Suprapubic skin (tissue), 4 donors: Measurements from ENCODE around the gene PPP1R9B. TPM values are rescaled to one million over a fixed set of nuclear protein-coding genes. Genes with fewer than 3 reads are reported as not detected.

Experiments
- DNase-seq, 2 donors: peaks; one replicate each; pipeline ENCODE4 v3.0.0-alpha.2; 2019; ENCODE audit warnings: low spot score in 2 of 2
- H3K27ac ChIP-seq: fragments of 200-600 bp; sonication (generic); one replicate; pipeline ENCODE4 v1.5.1; 2019
- H3K27me3 ChIP-seq: fragments of 200-600 bp; sonication (generic); one replicate; pipeline ENCODE4 v1.5.1; 2019
- H3K36me3 ChIP-seq: fragments of 200-600 bp; sonication (generic); one replicate; pipeline ENCODE4 v1.5.1; 2019
- H3K4me1 ChIP-seq: fragments of 200-600 bp; sonication (generic); one replicate; pipeline ENCODE4 v1.5.1; 2019
- H3K4me3 ChIP-seq: fragments of 200-600 bp; sonication (generic); one replicate; pipeline ENCODE4 v1.5.1; 2019; ENCODE audit warnings: mild to moderate bottlenecking
- H3K9me3 ChIP-seq: fragments of 200-600 bp; sonication (generic); one replicate; pipeline ENCODE4 v1.5.1; 2019
- EP300 ChIP-seq: sonication (generic); formaldehyde crosslinking; IDR thresholded peaks from one replicate; pipeline ENCODE4 v1.6.1; 2017; ENCODE audit warnings: antibody characterized with exemption
- POLR2A ChIP-seq, 2 donors: fragments of 450-650 bp; IDR thresholded peaks; one replicate each; pipeline ENCODE4 v1.6.1; 2017; ENCODE audit warnings: antibody characterized with exemption in 2 of 2, mild to moderate bottlenecking in 2 of 2, moderate library complexity in 2 of 2
- POLR2AphosphoS5 ChIP-seq, 3 donors: sonication (generic); formaldehyde crosslinking; IDR thresholded peaks; one replicate each; pipeline ENCODE4 v1.6.1; 2017; ENCODE audit warnings: antibody characterized with exemption in 3 of 3
- WGBS: methylation state at CpG from one replicate; pipeline ENCODE4 v1.1.5; 2018; 5-methylcytosine and 5-hydroxymethylcytosine counted together
- total RNA-seq, 4 donors: library from RNA; depleted of rRNA; stranded (reverse); fragments of >200 nt; gene quantifications; one replicate each; pipeline ENCODE4 v1.1.0, GENCODE V29; 2016
- TF ChIP-seq, protein P1 (sequence below), 2 donors: fragments of 200-600 bp in 1 of 2; fragments of 450-650 bp in 1 of 2; sonication (generic) in 1 of 2; IDR thresholded peaks; one replicate each; pipeline ENCODE4 v1.5.1; 2016 to 2019; ENCODE audit warnings: antibody characterized with exemption in 2 of 2, mild to moderate bottlenecking in 1 of 2, moderate library complexity in 1 of 2

The PPP1R9B gene
- total RNA-seq, 4 donors from 2014 or later = 21.5 to 26.2 (median 23.7) TPM

- WGBS = 56% methylated on average over 4 of the region's 4 CpGs
- H3K9me3 ChIP-seq = no peaks in the 10 kb centered on the region
- no peak overlapping the region for H3K4me3 ChIP-seq
- H3K27me3 ChIP-seq = no peaks in the 10 kb centered on the region
- no peak for DNase-seq
- TF ChIP-seq, protein P1, sequence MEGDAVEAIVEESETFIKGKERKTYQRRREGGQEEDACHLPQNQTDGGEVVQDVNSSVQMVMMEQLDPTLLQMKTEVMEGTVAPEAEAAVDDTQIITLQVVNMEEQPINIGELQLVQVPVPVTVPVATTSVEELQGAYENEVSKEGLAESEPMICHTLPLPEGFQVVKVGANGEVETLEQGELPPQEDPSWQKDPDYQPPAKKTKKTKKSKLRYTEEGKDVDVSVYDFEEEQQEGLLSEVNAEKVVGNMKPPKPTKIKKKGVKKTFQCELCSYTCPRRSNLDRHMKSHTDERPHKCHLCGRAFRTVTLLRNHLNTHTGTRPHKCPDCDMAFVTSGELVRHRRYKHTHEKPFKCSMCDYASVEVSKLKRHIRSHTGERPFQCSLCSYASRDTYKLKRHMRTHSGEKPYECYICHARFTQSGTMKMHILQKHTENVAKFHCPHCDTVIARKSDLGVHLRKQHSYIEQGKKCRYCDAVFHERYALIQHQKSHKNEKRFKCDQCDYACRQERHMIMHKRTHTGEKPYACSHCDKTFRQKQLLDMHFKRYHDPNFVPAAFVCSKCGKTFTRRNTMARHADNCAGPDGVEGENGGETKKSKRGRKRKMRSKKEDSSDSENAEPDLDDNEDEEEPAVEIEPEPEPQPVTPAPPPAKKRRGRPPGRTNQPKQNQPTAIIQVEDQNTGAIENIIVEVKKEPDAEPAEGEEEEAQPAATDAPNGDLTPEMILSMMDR (IDR thresholded peaks at IDR 0.05) = no peak
- TF ChIP-seq POLR2AphosphoS5 (IDR thresholded peaks at IDR 0.05) = no peak
- no peak for TF ChIP-seq EP300
- no peak for TF ChIP-seq POLR2A (IDR thresholded peaks at IDR 0.05)
- H3K36me3 ChIP-seq = no peaks in the 10 kb centered on the region
- H3K4me1 ChIP-seq = peaks cover 51% of the 10 kb centered on the region
- no peak overlapping the region for H3K27ac ChIP-seq
Observed at GRCh38 chr17:50157891-50158290, 7.4 kb upstream of the PPP1R9B start.

DNA sequence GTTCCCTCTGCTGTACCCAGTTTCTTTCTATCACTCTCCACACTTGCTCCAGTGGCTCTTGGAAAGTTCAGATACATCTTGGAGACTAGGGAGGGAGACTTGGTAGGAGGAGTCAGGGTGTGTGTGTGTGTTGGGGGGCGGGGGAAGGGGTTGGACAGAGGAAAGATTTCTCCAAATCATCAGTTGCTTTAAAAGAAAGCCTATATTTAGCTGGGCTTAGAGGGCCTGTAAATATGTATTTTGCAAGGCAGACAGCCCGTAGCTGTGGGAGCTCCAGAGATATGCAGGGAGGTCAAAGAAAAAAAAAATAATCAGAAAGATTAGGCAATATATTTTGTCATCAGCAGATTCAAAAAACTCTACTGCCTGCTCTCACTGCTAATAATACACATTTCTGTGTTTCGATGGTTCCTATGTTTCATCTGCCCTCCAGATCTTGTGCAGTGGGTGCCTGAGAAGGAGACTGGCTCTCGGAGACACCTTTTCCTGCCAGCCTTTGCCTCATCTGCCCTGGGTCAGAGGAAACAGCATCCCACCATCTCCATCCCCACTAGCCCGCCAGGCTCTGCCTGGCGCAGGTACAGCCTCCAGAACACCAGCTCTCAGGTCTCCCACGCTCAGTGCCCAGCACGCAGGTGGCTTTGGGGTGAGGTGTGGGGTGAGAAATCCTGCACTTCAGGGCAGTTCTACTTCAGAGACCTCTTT lies 4.8 kb upstream of the PPP1R9B start:
- no peak for DNase-seq
- no peaks in the 10 kb centered on the region for H3K9me3 ChIP-seq
- H3K27ac ChIP-seq = peak overlapping the region; percentile 81
- H3K27me3 ChIP-seq = no peaks in the 10 kb centered on the region
- WGBS = 65% methylated on average over 8 of the region's 8 CpGs
- no peaks in the 10 kb centered on the region for H3K36me3 ChIP-seq
- TF ChIP-seq POLR2AphosphoS5 (IDR thresholded peaks at IDR 0.05) (no peak), EP300 (no peak), POLR2A (IDR thresholded peaks at IDR 0.05) (no peak)
- TF ChIP-seq, protein P1 (IDR thresholded peaks at IDR 0.05) = no peak
- peaks cover 55% of the 10 kb centered on the region for H3K4me1 ChIP-seq
- H3K4me3 ChIP-seq = no peak overlapping the region

DNA sequence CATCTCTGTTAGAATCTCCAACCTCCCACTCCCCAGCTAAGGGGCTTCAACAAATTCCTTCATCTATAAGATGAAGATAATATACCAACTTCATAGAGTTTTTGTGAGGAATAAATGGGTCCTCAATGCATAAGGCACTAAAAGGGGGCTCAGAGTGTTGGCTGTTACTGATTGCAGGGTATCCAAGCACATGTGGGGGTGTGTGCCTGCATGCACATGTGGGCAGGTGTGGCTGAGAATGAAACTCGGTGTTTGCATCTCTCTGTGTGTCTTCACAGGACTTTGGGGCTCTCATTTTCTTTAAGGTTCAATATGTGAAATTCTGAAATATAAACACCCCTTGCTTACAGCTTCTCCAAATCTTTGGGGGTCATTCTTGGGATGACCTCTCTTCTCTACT lies 4.1 kb upstream of the PPP1R9B start:
- peak overlapping the region; percentile 81 for H3K27ac ChIP-seq
- WGBS = 21% methylated on average over 1 of the region's 1 CpG

DNA sequence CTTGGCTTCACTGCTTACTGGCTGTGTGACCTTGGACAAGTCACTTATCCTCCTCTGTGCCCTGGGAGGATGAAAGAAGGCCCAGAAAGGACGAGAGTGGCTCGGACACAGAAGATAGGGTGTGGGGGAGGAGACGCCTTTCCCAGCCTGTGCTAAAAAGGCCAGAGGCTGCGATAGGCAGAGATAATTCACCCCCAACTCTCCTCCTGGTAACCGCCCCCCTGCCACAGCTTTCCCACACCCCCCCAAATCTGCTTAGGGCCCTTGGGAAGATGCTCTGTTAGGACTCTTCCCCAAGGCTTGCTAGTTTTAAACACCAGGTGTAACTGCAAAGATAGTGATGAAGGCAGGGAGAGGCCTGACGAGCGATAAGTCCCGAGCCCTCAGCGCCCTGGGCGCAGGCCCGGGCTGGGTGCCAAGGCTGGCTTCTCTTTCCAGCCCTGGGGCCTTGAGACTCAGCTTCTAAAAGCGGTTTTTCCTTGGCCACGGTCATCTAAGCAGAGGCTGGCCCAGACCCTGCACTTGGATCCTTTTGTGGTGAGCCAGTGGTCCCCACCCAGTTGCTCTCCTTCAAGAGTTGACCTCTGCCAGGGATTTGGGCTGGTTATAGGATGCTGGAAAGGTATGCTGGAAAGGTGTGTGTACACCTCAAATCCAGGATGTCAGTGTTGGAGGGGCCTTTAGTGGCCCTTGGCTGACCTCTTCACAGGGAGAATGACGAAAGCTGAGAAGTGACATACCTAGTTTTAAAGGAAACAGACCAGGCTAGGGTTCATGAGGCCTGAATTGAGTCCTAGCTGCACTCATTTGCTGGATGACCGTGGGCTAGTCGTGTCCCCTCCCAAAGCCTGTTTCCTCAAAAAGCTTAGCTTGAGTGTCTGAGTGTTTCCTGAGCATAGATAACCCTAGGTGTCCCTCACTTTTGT lies 3.4 kb upstream of the PPP1R9B start:
- Histone ChIP-seq H3K4me1 (peaks cover 65% of the 10 kb centered on the region), H3K27ac (peak overlapping the region; percentile 21), H3K27me3 (no peaks in the 10 kb centered on the region), H3K4me3 (no peak overlapping the region), H3K9me3 (no peaks in the 10 kb centered on the region), H3K36me3 (no peaks in the 10 kb centered on the region)
- TF ChIP-seq, protein P1 (IDR thresholded peaks at IDR 0.05) = no peak
- TF ChIP-seq POLR2AphosphoS5 (IDR thresholded peaks at IDR 0.05) (no peak), POLR2A (IDR thresholded peaks at IDR 0.05) (no peak), EP300 (no peak)
- no peak for DNase-seq
- WGBS = 32% methylated on average over 16 of the region's 16 CpGs

More for the DNA sequence above, 4.1 kb upstream of the PPP1R9B start:
- no peaks in the 10 kb centered on the region for H3K36me3 ChIP-seq
- H3K9me3 ChIP-seq = no peaks in the 10 kb centered on the region
- no peaks in the 10 kb centered on the region for H3K27me3 ChIP-seq
- H3K4me1 ChIP-seq = peaks cover 58% of the 10 kb centered on the region
- H3K4me3 ChIP-seq = no peak overlapping the region
- DNase-seq = no peak
- no peak for TF ChIP-seq POLR2A (IDR thresholded peaks at IDR 0.05)
- TF ChIP-seq POLR2AphosphoS5 (IDR thresholded peaks at IDR 0.05) = no peak
- TF ChIP-seq, protein P1 (IDR thresholded peaks at IDR 0.05) = no peak
- TF ChIP-seq EP300 = no peak

- DNase-seq = no peak
- Histone ChIP-seq H3K27ac (peak overlapping the region; percentile 86), H3K4me3 (no peak overlapping the region), H3K27me3 (no peaks in the 10 kb centered on the region), H3K36me3 (no peaks in the 10 kb centered on the region), H3K4me1 (peaks cover 76% of the 10 kb centered on the region), H3K9me3 (no peaks in the 10 kb centered on the region)
- 67% methylated on average over 3 of the region's 7 CpGs for whole genome bisulfite sequencing
- no peak for TF ChIP-seq EP300
- TF ChIP-seq POLR2AphosphoS5 (IDR thresholded peaks at IDR 0.05) = no peak
- TF ChIP-seq POLR2A (IDR thresholded peaks at IDR 0.05) = no peak
- TF ChIP-seq, protein P1 (IDR thresholded peaks at IDR 0.05) = no peak
Observed at GRCh38 chr17:50152736-50153135, 2.3 kb upstream of the PPP1R9B start.
